Measurements from ENCODE around the gene PIH1D1.

The PIH1D1 gene

DNA sequence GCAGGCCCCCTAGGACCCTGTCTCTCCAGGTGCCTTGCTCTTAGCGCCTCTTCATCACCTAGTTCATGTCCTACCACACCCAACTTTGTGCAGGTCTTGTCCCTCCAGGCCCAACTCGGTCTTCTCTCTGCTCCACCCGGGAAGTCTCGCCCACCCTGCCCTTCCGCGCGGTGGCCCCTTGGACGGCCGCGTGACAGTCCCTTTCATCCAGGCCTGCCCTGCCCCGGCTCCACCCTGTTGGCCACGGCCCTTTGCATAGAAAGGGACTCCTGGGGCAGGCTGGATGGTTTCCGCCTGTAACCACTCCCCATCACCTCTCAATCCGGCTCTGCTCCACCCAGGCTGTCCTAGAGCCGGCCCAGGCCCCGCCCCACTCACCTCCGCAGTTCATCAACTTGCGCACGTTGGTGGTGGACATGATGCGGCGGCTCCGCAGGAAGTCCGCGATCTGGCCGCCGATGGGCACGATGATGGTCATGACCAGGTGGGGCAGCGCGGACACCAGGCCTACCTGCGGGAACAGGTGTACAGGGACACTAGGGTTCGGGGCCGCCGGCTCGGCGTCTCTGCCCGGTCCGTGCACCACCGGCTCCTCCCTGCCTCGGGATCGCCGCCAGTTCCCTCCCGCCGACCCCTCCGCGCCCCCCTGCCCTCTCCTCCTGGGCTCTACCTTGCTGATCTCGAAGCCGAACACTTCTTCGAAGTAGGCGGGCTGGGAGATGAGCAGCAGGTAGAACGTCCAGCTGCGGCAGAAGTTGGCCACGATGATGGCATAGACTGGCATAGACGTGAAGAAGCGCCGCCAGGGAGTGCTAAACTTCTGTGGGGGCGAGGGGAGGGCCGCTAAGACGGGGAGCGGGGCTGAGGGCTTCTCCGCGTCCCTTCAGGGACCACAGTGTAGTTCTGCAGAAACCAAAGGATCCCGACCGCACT, 19.2 kb downstream of the PIH1D1 start:
- DNase-seq = no peak

DNA sequence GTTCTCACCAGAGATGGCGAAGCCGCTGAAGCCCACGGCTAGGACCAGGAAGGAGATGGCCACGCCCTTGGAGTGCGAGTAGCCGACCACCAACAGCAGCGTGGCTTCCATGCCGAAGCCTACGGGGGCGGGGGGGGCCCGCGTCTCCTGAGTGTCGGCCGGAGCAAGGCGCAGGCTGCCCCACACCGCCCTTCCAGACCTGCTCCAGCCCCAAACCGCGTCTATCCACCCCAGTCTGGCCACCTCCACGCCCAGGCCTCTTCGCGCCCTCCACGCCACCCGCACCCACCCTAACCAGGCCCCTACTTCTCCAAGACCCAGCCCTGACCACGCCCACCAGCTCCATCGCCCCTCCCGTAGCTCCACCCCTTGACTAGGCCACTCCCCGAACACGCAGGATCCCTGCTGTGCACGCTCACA, 20.3 kb downstream of the PIH1D1 start:
- DNase-seq = no peak

DNA sequence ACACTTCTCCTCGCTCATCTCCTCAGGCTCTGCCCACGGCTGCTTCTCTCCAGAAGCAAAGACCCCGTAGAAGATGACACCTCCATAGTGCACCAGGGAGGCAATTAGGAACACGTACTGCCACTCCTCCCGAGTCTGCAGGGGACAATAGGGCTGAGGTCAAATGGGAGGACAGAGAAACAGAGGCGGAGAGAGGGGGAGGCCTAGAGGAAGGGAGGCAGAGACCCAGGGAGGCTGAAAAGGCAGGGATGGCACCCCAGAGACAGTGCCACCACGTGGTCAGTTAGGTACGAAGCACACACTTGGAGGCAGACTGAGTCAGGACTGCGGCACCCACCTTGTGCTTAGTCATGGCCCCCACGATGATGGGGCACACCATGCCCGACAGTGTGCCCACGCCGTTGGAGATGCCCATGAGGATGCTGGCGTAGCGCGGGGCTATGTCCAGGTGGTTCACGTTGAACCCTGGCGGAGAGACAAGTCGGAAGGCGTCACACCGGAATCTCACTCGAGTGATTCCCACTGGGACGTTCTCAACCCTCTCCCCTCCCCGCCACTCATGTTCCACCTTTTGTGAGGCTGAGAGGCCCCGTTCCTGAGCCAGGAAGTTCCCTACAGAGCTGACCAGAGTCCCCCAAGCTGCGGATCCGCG, 20.8 kb downstream of the PIH1D1 start:
- DNase-seq = peak; percentile 37

DNA sequence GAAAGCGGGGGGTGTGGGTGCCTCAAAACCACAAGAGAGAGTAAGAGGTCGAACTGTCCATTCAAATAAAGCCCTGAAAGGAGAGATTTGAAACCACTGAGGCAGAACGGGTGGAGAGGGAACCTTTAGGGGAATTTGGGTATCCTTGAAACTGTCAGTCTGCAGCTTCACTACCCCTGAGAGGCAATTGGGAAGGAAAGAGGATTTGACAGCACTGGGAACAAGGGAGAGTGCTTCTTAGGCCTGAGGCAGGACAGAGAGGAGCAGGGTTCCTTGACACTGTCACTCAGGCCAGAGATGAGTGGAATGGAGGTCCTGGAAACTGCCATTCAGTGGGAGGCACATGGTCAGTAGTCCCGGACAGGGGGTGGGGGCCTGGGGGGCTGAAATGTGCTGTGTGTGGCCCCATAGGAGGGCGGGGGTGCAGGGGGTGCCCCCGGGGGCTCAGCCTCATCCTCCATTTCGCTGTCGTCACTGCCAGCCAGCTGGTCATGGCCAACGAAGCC, 21.4 kb downstream of the PIH1D1 start:
- DNase-seq = no peak

DNA sequence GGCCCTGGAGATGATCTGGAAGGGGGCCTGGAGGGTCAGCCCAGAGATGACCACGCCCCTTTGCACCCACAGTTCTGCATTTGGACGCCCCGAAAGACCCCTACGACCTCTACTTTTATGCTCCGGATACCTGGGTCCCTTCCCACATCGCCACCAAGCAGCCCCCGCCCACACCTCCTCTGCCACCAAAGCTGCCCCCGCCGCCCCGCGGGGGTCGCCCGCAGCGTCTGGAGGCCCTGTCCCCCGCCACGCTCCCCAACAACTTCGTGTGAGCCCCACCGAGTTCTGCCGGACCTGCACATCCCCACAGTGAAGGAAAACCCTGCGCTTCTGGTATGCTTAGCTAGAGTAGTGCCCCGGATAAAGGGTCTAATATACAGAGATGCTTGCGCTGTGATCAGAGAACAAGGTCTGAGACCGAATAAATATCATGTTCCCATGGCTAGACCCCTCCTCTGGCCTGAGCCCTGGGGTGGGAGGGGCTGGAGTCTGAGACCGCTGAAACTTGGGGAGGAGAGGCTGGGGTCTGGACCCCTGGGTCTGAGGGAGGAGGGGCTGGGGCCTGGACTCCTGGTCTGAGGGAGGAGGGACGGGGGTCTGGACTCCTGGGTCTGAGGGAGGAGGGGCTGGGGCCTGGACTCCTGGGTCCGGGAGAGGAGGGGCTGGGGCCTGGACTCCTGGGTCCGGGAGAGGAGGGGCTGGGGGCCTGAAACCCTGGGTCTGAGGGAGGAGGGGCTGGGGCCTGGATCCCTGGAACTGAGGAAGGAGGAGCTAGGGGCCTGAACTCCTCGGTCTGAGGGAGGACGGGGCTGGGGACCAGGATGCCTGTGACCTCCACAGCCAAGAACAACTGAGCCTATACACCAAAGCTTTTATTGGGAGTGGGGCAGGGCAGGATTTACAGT, 22.8 kb downstream of the PIH1D1 start:
- no peak for DNase-seq

DNA sequence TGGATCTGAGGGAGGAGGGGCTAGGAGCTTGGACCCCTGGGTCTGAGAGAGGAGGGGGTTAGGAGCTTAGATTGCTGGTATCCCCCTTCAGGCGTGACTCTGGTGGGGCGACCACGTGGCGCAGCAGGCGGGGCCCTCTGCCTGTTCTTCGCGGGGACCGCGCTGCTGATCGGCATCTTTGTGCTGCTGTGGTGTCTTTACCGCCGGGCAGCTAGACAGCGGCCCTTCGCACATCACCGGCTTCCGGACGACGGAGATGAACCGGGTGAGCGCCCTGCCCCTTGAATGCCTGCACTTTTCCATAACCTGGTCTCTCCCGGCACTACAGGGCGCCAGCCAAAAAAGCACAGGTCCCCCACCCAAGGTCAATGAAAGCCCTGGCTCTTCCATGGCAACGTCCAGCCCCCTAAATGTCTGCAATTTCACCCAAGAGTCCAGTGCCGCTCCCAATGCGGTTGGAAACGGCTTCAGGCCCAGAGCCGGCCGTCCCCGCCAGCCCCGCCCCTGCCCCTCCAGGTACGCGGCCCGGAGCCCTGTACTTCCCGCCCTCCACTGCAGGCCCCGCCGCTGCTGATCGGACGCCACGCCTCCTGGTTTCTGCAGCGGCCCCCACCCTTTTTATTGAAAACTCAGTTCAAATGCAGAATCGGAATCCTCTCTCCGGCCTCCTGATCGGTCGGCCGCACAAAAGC, 23.6 kb downstream of the PIH1D1 start:
- DNase-seq = no peak

DNA sequence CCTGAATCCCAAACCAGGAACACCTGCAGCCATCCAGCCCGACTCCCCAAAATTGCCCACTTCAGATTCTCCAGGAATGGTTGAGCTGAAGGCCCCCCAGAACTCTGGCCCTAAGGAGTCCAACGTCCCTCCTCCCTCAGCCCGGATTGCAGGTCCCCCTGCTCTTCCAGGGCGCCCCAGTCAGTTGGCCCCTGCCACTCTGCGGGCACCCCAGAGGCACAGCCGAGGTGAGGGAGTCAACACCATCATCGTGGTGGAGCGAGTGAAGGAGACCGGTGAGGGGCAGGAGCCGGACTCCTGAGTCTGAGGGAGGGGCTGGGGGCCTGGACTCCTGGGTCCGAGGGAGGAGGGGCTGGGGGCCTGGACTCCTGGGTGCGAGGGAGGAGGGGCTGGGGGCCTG, 24.3 kb downstream of the PIH1D1 start:
- no peak for DNase-seq

DNA sequence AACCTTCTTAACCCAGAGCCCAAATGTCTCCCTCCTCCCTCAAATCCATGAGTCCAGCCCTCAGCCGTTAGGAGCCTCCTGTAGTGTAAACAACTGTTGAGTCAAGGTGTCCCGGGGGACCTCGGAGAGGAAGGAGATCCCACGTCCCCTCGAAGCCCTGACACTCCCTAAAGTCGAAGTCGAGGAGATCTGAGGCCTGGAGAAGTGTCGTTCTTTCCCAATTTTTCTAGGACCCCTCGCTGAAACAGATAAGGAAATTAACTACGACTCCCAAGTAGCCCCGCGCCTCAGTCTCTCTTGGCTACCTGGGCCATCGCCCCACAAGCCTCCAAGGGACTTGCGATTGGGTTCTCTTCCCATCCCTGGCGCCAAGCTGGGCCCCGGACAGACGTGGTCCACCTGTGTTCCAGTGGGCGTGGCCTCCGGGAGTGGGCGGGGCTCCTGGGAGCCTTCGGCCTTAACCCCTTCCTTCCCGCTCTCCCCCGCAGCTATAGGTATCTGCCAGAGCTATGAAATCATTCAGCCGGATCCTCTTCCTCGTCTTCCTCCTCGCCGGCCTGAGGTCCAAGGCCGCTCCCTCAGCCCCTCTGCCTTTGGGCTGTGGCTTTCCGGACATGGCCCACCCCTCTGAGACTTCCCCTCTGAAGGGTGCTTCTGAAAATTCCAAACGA, 25.6 kb downstream of the PIH1D1 start:
- peak; percentile 47 for DNase-seq

DNA sequence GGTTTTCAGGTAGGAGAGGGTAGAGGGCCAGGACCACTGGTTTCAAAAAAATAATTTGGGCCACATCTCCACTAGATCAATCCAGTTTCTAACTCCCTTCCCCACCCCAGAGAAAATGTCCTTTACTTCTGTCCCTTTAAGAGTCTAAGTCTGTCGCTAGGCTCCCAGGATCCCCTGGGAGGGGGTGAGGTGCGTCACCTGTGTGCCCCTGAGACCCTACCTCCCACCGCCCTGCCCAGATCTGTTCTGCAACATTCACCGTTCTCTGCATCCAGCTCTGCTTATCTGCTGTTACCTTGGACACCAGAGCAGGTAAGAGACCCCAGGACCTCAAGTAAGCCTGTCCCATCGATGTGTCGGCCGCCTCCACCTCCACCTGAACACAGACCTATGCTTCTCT, 26.4 kb downstream of the PIH1D1 start, which contains the start of gene GFY:
Gene GFY (plus strand): TSS at position 211 of the 400 bp plus-strand sequence. CDS start 1,043 bp downstream, outside the sequence.
- no peak for DNase-seq

DNA sequence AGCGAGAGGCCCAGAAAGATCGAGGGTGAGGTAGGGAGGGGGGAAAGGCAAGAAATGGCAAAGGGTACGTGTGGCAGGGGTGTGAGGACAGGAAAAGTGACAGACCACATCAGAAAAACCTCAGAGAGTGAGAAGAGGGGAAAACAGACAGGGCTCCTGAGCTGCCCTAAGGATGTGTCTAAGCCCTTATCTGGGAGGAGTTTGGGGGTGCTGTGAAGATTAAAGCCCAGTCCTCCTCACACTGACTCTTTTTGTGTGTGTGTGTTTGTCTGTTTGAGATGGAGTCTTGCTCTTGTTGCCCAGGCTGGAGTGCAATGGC, 27.7 kb downstream of the PIH1D1 start:
- DNase-seq = no peak

DNA sequence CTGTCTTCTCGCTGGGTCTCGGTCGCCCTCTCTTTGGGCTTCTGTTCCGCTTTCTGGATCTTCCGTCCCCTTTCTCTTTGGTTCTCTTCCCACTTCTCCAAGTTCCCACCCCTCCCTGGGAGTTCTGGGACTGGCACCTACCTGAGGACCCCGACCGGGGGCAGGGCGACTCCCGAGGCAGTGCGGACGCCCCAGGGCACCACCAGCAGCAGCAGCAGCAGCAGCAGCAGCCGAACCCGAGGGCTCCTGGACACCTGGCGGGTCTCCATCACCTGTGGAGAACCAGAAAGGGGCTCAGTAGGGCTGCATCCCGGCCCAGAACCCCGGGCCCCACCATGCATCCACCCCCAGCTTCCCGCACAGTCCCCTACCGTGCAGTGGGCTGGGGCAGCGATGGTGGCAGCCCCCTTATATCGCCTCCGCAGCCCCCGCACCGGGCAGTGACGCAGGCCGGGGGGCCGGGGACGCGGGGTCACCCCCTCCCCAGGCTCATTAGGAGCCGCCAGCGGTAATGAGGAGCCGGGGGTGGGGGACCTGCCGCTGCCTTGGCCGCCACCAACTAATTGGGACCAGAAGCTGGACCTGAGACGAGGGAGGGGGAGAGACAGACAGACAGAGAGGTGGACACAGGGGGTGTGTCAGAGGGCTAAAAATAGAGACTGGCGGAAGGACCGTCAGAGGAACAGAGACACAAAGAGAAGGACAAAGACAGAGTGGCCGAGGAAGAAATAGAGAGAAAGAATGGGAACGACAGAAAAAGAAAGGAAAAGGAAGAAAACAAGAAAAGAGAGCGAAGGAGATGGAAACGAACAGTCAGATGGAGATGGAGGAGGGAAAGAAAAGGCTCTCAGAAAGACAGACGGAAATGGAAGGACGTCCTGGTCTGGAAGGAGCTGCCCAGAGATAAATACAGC, 28.3 kb downstream of the PIH1D1 start, which contains the start of gene PTH2:
Gene PTH2 (minus strand): TSS at position 371 of the 914 bp plus-strand sequence. CDS start 102 bp downstream, at position 269.
- no peak for DNase-seq

DNA sequence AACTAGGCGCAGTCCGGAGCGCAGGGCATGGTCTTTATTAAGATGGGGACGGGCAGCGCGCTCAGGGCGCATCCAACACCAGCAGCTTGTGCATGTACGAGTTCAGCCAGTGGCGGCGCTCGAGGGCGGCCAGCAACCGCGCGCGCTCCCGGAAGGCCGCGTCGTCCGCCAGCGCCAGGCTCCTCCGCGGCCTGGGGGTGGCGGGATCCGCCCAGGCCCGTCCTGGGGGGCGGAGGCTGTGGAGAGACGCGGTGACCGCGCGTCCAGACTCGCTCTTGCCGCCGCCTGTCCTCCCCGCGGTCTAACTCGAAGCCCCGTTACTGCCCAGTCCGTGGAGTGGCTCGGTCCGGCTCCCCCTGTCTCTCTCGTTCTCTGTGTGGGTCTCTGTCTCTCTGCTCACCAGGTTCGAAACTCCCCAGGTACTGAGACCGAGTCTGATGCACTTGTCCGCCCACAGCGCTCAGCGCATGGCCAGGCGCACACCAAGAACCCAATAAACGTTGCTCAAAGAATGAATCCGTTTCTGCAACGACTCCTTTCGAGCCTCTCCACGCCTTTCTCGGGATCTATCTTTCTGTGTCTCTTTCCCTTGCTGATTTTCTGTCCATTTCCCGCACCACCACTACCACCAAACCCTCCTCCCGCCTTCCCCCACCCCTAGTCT, 29.1 kb downstream of the PIH1D1 start:
- DNase-seq = peak; percentile 42

DNA sequence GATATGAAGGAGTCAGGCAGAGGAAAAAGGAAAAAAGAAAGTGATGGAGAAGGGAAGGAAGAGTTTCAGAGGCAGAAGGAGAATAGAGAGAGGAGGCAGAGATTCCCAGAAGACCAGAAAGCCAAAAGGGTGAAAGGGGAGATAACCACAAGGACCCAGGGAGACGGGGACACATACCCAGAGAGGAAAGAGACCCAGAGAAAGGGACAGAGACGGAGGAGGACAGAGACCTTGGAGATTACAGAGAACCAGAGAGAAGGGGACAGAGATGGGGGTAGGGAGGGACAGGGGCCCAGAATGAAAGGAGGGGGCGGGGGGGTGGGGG, 29.8 kb downstream of the PIH1D1 start:
- DNase-seq = no peak

DNA sequence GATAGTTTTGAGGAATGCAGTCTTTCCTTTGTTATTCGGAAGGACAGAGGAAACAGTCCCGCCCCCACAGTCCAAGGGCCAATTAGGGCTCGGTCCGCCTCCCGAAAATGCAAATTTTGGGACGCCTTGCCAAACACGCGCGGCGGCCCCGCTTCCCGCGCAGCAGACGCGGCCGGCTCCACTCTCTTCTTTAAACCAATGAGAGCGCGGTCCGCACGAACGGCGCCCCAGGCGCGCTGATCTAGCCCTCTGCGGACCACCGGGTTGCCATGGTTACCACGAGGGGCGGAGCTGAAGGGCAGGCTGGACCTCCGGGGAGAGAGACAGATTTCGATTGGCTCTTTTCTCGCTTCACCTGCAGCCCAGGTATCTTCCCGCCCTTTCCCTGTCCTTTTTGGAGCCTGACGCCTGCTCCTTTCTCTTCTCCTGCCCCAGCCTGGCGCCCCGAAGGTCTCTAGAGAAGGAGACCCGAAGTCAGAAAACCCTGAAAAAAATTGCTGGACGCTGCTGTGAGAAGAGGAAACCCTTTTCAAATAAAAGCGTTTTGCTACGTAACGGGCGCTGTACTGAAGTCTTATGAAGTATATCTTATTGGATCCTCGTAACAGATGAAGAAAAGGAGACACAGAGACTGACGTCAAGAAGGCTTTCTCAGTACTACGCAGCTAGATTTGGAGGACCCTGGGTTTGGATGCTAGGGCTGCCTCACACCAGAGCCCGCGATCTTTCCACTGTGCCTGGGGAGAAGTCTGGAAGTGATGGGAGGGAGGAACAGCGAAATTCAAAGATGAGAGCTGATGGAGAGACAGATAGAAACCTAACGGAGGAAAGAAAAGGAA, 30.4 kb downstream of the PIH1D1 start:
- peak; percentile 38 for DNase-seq

DNA sequence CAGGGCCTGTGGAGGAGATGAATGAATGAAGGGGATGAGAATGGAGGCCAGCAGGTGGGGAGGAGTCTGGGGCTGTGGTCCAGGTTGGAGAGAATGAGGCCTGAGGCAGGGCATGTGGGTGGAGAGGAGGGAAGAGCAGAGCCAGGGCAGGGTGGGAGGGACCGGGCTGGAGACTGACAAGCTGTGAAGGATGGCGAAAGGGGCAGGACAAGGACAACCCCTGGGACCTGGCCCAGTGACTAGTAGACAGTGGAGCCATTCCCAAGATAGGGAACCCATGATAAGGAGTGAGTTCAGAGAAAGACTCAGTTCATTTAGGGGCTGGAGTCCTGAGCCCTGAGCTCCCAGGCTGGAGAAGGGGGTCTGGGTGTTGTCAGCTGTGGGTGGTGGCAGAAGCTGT, 31.4 kb downstream of the PIH1D1 start:
- no peak for DNase-seq

DNA sequence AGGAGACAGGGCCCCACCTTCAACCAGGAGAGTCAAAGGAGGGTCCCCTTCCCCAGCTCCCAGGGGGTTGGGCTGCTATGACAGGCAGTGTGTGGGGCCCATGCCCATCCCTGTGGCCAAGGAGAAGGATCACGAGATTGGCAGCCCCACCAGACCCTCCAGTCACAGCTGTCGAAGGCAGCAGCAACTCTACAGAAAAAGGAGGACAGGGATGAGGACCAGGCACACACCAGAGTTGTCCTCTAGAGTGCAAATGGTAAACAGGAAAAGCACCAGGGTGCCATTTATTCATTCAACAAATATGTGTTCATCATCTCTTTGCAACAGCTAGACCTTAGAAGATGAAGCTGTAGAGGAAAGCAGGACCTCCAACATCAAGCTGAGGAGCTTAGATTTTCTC, 32.4 kb downstream of the PIH1D1 start:
- no peak for DNase-seq

DNA sequence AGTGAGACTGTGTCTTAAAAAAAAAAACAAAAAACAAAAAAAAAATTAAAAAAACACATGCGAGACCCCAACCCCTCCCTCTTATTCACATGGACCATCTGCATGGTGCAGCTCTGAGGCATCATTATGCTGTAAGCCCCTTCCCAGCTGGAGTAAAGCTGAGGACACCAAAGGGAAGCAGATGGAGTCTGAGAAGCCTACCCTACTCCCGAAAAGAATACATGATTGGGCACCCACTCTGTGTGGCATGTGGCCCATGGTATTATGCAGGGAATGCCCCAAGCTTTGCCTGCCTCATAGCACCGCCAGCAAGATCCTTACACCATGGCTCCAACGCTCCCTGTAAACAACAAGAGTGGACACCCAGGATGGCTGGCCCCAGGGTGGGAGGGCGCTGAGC, 33.1 kb downstream of the PIH1D1 start:
- no peak for DNase-seq

DNA sequence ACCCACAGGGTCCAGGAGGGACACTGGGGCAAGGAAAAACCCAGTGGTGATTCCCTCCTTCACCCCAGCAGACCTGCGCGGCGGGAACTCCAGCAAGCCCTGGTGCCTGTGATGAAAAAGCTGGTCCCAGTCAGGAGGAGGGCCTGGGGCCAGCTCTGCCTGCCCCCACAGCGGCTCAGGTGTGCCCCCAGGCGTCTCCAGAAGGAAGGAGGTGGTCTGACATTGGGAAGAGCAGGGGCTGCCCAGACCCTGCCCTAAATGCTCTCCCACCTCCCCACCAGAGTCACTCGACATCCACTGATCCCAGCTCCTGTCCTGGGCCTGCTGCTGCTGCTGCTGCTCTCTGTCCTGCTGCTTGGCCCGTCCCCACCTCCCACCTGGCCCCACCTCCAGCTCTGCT, 34.5 kb downstream of the PIH1D1 start:
- DNase-seq = no peak

DNA sequence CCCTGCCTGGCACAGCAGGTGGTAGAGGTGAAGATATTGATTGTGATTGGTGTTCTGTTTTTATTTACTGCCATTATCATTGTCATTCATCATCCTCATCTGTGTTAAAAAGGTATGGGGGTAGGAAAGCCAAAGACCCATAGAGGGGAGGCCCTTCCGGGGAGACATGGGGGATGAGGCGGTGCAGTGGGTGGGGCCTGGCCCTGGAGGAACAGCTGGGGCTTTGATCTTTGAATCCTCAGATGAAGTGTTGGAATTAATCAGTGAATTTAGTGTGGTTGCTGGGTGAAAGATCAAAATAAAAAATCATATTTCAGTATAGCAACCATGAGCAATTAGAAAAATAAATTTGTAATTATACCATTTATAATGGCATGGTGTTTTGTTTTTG, 35.8 kb downstream of the PIH1D1 start:
- DNase-seq = no peak
